ENCODE results near the gene CEP112. TPM values are rescaled to one million over a fixed set of nuclear protein-coding genes. Genes with fewer than 3 reads are reported as not detected.

Gene CEP112
- total and polyA plus RNA-seq, 2 of the 13 experiments (the other 11 are each of a cell fraction or from before 2014, with no cell fraction given): 1.2 to 3.4 TPM

- 73% methylated on average over 7 of the region's 8 CpGs for WGBS (ENCODE audit: low lambda C conversion rate)
- Histone ChIP-seq H3K27ac (ENCODE audit: extremely low read length, insufficient read depth, low read length) (no peak overlapping the region), H3K4me3 (replicated peaks in 1 of 3; ENCODE audit: insufficient read depth in 1 of 3, low read depth in 2 of 3, low read length in 3 of 3) (no peak overlapping the region), H3K27me3 (ENCODE audit: control insufficient read depth in 1 of 2, insufficient read depth in 2 of 2, low read length in 2 of 2) (no peaks in the 10 kb centered on the region), H4K20me1 (ENCODE audit: insufficient read depth, low read length) (no peaks in the 10 kb centered on the region), H2AFZ (ENCODE audit: low read length) (no peak overlapping the region), H3K9ac (ENCODE audit: insufficient read depth, low read depth, low read length) (no peak overlapping the region), H3K9me3 (ENCODE audit: low read length) (peaks cover 11% of the 10 kb centered on the region; the same call in 1 of the 2 replicates), H3K79me2 (ENCODE audit: insufficient read depth, low read length) (no peaks in the 10 kb centered on the region), H3K36me3 (replicated peaks in 1 of 2; ENCODE audit: control insufficient read depth in 1 of 2, insufficient read depth in 2 of 2, low read length in 2 of 2) (no peaks in the 10 kb centered on the region), H3K4me2 (ENCODE audit: low read depth, low read length) (no peak overlapping the region), H3K4me1 (ENCODE audit: insufficient read depth, low read length) (peaks cover 24% of the 10 kb centered on the region)
- no TSS peak for BruUV-seq (replicated peaks)
- intact Hi-C loops (cut with micrococcal nuclease; ENCODE audit: unreplicated experiment) (loop anchor here (5.0 kb wide), 3 partner anchors 99 to 704 kb away; partner anchors contain the start of gene PRKCA), in situ Hi-C loops (cut with HindIII; ENCODE audit: extremely low pct_ligation_motif_present, low pct_unique_long_range_greater_than_20kb) (loop anchor here (5.0 kb wide), 1 partner anchor 364 kb away; no protein-coding TSS in a partner anchor)
- ATAC-seq: peak; percentile 32
- FAIRE-seq: no peak
- ChIA-PET CTCF (ENCODE audit: low intra/inter-chr PET ratio, low total read pairs) (interaction anchor here (1.4 kb wide), 1 partner anchor 52 kb away, joined by 3 read pairs; no protein-coding TSS in a partner anchor), POLR2A (interaction anchor here (1.0 kb wide), 1 partner anchor 10 kb away, joined by 3 read pairs; no protein-coding TSS in a partner anchor)
- peak; percentile 35 for DNase-seq (ENCODE audit: low spot score)
- TF ChIP-seq ZUFSP (CRISPR knock-in tag; IDR thresholded peaks at IDR 0.05; ENCODE audit: borderline replicate concordance) (no peak), GMEB1 (CRISPR knock-in tag; IDR thresholded peaks at IDR 0.05; ENCODE audit: borderline replicate concordance) (no peak), XBP1 (CRISPR knock-in tag; IDR thresholded peaks at IDR 0.05) (no peak), MLXIP (CRISPR knock-in tag; IDR thresholded peaks at IDR 0.05; ENCODE audit: borderline replicate concordance) (no peak), CHCHD3 (CRISPR knock-in tag; IDR thresholded peaks at IDR 0.05) (0 out of 2 replicates have a peak, but pooled peaks have one; percentile 29), SSRP1 (CRISPR knock-in tag; IDR thresholded peaks at IDR 0.05) (no peak), DDIT3 (CRISPR knock-in tag; IDR thresholded peaks at IDR 0.05) (no peak), PCBP2 (optimal IDR thresholded peaks at IDR 0.05; ENCODE audit: low read depth, low read length, poor library complexity, severe bottlenecking) (no peak), ZFP90 (CRISPR knock-in tag; IDR thresholded peaks at IDR 0.05; ENCODE audit: borderline replicate concordance) (no peak), ZNF431 (CRISPR knock-in tag; IDR thresholded peaks at IDR 0.05; ENCODE audit: borderline replicate concordance, low read depth) (no peak), MXD1 (CRISPR knock-in tag; IDR thresholded peaks at IDR 0.05) (no peak), ZNF572 (CRISPR knock-in tag; IDR thresholded peaks at IDR 0.05) (0 out of 2 replicates have a peak, but pooled peaks have one; percentile 48), NONO (IDR thresholded peaks at IDR 0.05) (no peak), NONO (CRISPR knock-in tag; conservative IDR thresholded peaks at IDR 0.05) (no peak), NFYC (CRISPR knock-in tag; IDR thresholded peaks at IDR 0.05) (peak; percentile 52)
Observed at GRCh38 chr17:66203274-66204015, 11.5 kb upstream of the CEP112 start.

Measured in HepG2 (cell line).